Epidermal melanocyte (primary cell): ENCODE data around the gene PLXNA2.
A peak's percentile ranks its signal among the peaks of the same experiment; 100 is the strongest.

Experiments used
- DNase-seq: peaks from one replicate; pipeline ENCODE4 v3.0.0; 2011; ENCODE audit warnings: low spot score; ENCODE audit not compliant: insufficient read length

The PLXNA2 gene

DNA sequence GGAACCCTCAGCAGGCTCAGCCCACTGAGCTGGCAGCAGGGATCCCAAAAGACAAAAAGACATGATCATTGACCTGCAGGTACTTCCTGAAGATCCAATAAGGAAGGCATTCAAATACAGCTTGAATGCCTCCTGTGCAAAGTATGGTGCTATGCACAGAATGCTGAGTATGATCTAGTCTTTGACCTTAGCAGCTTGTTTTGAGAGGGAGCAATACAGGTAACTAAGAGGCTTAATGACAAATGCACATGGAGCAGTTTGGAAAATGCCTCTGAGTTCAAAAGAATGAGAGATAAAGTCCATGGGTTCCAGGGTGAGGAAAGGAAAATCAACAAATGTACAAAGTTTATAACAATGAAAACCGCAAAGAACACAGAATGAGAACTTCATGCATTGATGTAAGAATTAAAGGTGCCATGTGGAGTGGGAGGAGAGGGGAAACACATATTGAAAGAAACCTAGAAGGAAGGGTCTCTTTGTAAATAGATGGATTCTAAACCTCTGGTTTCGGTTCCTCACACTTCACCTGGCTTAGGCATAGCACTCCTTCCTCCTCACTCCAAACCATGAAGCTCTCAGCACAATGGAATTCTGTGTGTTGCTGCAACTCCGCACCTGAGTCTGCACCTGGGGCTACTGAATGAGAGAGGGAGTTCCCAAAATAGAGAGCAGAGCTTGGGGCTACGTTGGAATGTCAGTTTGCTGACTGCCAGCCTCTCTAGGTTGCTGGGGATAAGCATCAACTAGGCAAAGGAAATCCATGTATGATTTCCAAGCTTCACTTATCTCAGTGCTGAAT, 77.6 kb downstream of the PLXNA2 start:
- DNase-seq, result no peak

GRCh38 chr1:208165659-208166058, 78.5 kb downstream of the PLXNA2 start:
- DNase-seq, result peak; percentile 36

DNA sequence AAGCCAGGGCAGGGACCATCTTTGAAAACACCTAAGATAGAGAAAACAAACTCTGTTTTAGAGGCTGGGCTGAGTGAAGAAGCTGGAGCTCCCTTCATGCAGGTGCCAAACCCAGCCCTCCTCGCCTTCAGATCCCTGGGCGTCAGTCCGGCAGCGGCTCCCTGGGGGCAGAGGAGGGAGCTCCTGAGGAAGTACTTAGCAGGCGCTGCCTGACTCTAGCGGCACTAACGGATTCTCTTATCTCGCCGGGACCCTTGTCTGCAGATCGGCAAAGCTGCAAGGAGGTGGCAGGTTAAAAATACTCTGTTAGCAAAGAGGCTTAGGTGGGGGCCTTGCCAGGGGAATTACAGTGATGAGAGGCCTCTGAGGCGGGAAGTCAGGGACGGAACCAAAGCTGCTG, 79.6 kb downstream of the PLXNA2 start:
- no peak for DNase-seq

DNA sequence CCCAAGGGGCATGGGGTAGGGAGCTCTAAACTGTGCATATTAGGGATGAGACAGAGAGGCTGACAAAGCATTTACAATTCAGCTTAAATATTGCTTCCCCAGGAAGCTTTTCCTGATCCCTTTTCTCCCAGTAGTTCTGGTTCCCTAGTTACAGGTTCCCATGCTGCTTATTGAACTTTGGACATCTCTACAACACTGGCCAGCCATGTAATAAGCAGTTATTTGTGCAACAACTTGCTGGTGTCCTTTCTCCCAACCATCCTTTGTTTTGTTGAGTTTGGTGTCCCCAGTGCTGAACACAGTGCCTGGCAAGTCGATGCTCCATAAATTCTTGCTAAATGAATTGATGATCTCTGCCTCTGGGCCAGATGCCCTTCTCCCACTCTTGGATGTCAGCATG, 80.6 kb downstream of the PLXNA2 start:
- no peak for DNase-seq

DNA sequence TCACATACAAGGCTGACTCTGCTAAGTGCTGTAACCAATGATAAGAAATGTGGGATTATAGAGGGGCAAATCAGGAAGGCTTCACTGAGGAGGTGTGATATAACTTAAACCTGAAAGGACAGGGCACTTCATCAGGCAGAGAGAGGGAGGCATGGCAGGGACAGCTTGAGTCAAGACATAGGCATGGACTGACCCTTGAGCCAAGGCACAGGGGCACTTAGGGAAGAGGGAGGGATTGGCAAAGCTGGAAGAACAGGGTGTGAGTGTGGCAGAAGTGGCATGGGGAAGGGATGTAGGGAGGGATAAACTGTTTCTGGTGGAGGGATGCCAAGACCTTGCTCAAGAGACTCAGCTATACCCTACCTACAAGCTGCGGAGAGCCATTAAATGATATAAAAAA, 81.3 kb downstream of the PLXNA2 start:
- no peak for DNase-seq

DNA sequence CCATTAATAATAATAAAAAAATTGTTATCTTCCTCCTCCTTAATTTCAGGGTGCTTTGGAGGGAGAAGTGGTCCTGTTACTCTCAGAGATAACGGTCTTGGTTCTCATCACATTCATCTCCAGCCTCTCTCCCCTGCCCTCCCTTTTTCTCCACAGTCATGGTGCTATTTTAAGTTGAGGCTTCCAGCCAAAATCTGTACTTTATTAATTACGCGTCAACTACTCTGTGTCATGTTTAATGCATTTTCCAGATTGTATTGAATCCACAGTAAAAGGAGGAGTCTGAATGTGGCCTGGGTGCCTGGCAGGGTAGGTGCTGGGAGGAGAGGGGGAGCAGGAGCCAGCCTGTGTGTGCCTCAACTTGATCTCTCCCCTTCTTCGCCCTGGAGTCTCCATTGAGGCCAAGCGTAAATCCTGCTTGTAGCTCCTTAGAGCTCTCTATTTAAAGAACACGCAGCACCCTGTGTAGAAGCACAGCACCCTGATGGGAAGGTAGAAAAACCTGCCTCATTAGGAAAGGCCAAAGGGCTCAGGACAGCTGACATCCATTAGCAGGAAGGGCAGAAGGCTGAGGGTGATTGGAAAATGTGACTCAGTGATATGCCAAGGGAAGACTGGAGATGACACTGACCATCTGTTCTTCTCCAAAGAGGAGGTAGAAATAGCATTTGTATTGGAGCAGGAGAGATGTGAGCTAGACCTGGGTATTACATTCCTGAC, 82.4 kb downstream of the PLXNA2 start:
- no peak for DNase-seq

DNA sequence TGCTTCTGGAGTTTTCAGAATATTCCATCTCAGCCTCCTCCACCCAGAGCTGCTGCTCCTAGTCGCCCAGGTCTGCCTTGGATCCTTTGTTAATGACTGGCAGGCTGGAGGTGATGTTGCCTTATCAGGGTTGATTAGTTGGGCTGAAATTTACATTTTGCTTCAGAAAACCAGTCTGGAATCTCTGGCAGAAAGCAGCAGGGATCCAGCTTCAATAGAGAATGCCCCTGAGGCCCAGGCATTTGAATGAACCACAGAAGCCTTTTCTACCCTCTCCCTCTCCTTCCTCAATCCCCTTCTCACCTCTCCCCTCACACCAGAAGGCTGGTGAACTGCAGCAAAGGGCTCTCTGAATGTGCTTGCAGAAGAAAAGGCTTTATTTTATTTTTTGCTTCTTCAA, 83.2 kb downstream of the PLXNA2 start:
- DNase-seq, result no peak

DNA sequence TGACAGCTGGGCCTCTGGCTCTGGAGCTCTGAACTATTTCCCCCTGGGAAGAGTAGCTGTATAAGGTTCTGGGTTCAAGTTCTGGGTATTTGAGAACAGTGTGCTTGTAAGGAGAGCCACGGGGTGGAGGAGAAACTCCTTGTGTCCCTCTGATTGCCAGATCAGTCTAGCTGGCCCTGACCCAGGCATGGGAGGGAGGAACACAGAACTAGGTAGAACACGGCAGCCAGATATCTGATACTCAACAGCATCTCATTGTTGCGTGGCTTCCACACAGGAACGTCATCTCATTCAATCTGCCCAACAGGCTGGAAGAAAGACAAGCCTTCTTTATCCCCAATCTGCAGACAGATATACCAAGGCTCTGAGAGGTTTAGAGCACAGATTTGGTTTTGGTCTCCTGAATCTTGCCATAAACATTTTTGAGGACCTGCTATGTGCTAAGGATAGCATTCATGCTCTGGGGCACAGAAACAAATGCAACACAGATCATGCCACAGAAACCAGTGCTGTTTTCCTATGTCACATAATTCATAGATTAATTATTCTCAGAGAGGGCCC, 83.8 kb downstream of the PLXNA2 start:
- DNase-seq, result no peak

GRCh38 chr1:208159555-208160258, 84.5 kb downstream of the PLXNA2 start:
- DNase-seq, result peak; percentile 43

DNA sequence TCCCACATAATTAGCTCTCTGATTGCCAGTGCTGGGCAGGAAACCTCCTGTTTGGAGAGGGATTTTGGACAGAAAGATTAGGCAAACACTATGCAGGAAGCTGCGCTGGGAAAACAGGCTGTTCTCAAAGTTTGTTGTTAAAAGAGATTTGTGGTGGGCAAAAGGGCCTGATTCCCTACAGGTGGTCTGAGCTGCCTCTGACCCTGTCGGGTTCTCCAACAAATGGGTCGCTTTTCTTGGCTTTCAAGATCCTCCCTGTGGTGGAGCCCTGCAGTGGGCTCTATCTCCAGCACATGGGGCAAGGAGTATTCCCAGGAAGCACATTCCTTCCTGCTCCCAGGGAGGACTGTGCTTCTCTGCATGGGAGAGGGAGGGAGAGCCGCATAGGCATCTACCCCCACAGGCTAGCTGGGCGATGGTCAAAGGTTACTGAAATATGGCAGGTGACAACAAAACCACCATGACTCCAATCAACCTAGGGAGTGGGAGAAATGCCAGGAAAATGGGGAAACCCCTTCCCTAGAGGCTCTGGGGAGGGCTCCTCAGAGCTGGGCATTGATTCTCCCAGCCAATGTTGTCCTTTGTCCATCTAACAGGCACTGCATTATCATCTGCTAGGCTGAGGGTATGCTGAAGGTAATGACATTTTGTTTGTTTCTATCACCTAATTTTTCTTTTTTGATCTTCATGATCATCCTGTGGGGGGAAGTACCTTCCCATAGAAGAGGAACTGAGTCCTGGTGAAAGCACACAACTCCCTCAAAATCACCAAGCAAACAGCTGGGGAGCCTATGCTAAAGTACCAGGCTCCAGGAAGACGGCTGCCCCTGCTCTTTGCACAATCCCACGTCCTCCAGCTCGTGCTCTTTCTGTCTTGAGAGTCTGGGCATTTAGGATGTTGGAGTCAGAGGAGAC, 85.3 kb downstream of the PLXNA2 start:
- DNase-seq, result no peak

- DNase-seq, result no peak
These were observed 86.4 kb downstream of the PLXNA2 start for GRCh38 chr1:208157769-208158168.

- no peak for DNase-seq
These were observed 87.4 kb downstream of the PLXNA2 start for GRCh38 chr1:208156741-208157140.

DNA sequence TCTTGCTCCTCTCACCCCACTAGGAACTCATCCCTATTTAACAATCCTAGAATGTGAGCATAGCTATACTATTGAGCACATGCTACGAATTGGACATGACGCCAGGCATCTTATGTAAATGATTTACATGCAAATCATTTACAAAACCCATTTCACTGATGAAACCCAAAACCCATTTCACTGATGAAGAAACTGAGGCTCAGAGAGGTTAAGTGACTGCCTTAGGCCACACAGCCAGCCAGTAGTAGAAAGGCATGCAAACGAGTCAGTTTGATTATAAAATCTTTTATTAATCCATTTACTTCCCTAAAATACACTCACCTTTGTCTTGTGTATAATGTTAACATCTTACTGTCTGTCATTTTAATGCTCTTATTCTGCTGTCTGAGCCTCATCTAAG, 87.9 kb downstream of the PLXNA2 start:
- DNase-seq, result no peak

DNA sequence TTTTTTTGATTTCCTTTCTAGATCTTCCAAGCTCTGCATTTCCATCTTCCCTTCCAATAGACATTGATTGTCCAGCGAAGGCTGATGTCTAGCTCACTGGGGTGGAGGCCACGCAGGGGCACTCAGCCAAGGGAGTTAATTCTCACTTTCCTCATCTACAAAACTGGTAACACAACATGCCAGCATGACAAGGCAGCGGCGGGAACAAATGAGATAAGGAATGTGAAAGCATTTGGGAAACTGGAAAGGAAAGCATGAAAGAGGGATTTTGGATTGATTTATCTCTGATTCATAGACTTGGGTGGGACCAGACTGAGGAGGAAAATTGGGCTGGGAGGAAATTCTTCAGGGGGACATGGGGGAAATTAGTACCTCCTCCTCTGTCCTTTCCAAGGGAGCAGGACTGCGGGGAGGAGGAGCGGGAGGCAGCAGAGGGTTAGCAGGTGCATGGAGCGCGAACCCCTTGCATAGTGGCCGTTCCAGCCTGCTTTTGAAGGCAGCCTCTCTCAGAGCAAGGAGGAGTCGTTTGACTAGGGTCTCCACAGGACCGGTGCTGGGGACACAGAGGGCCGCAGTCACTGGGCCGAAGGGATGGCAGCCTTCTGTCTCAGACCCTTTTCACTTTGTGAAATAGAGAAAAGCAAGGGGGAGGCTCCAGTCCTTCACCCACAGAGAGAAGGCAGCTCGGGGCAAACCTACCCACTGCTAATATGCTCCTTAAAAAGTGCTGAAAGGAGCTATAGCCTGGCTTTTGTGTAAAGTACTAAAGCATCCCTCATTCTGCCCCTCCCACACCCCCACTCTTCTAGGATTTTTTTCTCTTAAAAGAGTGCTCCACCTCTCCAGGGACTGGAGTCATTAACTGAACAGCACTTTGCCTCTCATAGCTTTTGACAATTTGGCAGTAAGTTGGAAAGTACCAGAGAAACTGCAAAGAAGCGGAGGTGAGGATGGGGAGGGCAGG, 89.2 kb downstream of the PLXNA2 start:
- DNase-seq, result no peak

- no peak for DNase-seq
These were observed 90.1 kb downstream of the PLXNA2 start for GRCh38 chr1:208154040-208154439.

DNA sequence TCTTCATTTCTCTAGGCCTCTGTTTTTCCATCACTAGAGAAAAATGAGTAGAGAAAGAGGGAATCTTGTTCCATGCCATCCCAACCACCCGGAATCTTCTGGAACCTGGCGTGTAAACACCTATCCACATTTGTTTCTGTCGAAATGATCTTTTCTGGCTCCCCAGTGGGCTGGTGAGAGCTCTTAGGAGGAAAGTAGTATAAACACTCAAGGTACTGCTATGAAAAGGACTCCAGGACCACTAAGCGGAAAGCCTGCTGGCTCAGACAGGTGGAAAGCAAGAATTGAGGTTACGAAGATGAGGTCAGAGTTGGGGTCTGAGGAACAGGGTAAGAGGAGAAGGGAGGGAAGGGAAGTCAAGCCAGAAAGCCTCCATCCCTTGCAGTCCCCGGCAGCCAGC, 90.8 kb downstream of the PLXNA2 start:
- no peak for DNase-seq

GRCh38 chr1:208151728-208152598, 92.2 kb downstream of the PLXNA2 start:
- no peak for DNase-seq

DNA sequence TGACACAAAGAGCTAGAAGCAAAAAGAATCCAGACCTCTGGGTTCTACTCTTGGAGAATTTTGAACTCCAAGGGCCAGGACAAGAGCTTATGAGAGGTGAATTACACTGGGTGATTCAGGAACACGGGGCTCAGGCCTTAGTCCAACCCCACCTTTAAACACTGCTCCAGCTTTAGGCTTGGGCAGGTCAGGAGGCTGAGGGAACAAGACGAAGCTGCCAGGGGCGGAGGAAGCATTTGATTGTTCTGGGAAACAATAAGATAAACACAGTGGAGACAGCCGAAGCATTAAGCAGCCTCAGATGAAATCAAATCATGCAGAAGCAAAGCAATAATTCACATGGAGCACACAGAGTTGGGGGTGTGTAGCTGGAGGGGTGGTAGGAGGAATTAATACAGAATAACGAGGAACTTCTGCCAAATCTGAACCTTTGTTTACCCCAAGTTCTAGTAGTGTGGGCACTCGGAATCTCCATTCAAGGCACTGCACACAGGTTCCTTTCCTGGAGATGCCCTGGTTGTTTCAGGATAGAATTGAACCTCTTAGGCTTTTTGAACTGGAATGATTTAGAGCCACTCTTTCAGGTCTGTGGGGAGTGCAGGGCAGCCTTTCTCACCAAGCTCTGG, 93.2 kb downstream of the PLXNA2 start:
- no peak for DNase-seq
